HCT116 (cell line): ENCODE data around the gene IL26. TPM values are rescaled to one million over a fixed set of nuclear protein-coding genes. Genes with fewer than 3 reads are reported as not detected.
A peak's percentile ranks its signal among the peaks of the same experiment; 100 is the strongest.

Source experiments
- ATAC-seq: fragments of 200-7000 bp; cut with Tn5 transposase; 2 replicates; pipeline ENCODE4 v1.9.1; 2020; ENCODE audit warnings: mild to moderate bottlenecking, moderate library complexity
- BruUV-seq: library from RNA; stranded (reverse); fragments of 400-500 nt; replicated peaks from 2 replicates; lab custom pipeline; 2021; lab: Mats Ljungman, UMichigan
- CTCF ChIA-PET: fragments of 300-600 bp; sonication (Branson Sonifier 250); formaldehyde crosslinking; loops from one replicate; lab custom pipeline; 2021; ENCODE audit warnings: antibody characterized with exemption; lab: Charles Lee
- POLR2A ChIA-PET: fragments of 300-600, 350-600 bp; sonication (Branson Sonifier 250); formaldehyde crosslinking; loops from one replicate; lab custom pipeline; 2021; ENCODE audit warnings: antibody characterized with exemption; lab: Charles Lee
- RAD21 ChIA-PET, 2 experiments: fragments of 300-600 bp; sonication (Branson Sonifier 250); formaldehyde crosslinking; loops; one replicate each; lab custom pipeline; 2023; ENCODE audit warnings: low total read pairs in 2 of 2; ENCODE audit not compliant: uncharacterized antibody in 2 of 2, unreplicated experiment in 2 of 2, low non-redundant PET in 1 of 2; lab: Charles Lee
- DNase-seq: peaks from one replicate; pipeline ENCODE4 v3.0.0-alpha.2; 2010; ENCODE audit warnings: low read depth, low spot score
- H2AFZ ChIP-seq: fragments of 200-600 bp; shearing (Covaris generic), sonication (generic); 2 replicates; pipeline ENCODE4 v1.6.1; 2017; ENCODE audit warnings: low read depth, mixed run types, mixed read lengths, antibody characterized with exemption, low read length; ENCODE audit not compliant: poor library complexity, severe bottlenecking
- H3K27ac ChIP-seq: 2 replicates; pipeline ENCODE4 v1.5.1; 2012; ENCODE audit warnings: low read depth, low read length
- H3K27me3 ChIP-seq: fragments of 200-600 bp; sonication (generic); 2 replicates; pipeline ENCODE4 v1.6.1; 2016; ENCODE audit warnings: mixed run types, low read length, mixed read lengths; ENCODE audit not compliant: insufficient read depth
- H3K36me3 ChIP-seq, 2 experiments: fragments of 200-500 bp in 1 of 2; fragments of 200-600 bp in 1 of 2; sonication (Bioruptor generic) in 1 of 2; sonication (generic) in 1 of 2; 2 replicates each; pipeline versions ENCODE4 v1.5.1 to v1.6.1; 2014 to 2016; ENCODE audit warnings: low read length in 2 of 2, inconsistent platforms in 1 of 2, mixed read lengths in 1 of 2, mixed run types in 1 of 2; ENCODE audit not compliant: insufficient read depth in 2 of 2, control insufficient read depth in 1 of 2
- H3K4me1 ChIP-seq, 2 experiments: fragments of 200-600 bp in 1 of 2; sonication (generic) in 1 of 2; 2 replicates each; pipeline versions ENCODE4 v1.5.1 to v1.6.1; 2012 to 2017; ENCODE audit warnings: low read length in 2 of 2, inconsistent platforms in 1 of 2, mild to moderate bottlenecking in 1 of 2, mixed read lengths in 1 of 2, mixed run types in 1 of 2, moderate library complexity in 1 of 2; ENCODE audit not compliant: insufficient read depth in 2 of 2, control insufficient read depth in 1 of 2
- H3K4me2 ChIP-seq: fragments of 200-600 bp; sonication (generic); 2 replicates; pipeline ENCODE4 v1.6.1; 2017; ENCODE audit warnings: mixed run types, low read length, mixed read lengths
- H3K4me3 ChIP-seq, 2 experiments: fragments of 200-600 bp in 1 of 2; sonication (generic) in 1 of 2; replicated peaks in 1 of 2; 2 replicates each; pipeline ENCODE4 v1.5.1; 2011 to 2016; ENCODE audit warnings: low read length in 2 of 2, control low read depth in 1 of 2, low read depth in 1 of 2, mild to moderate bottlenecking in 1 of 2, mixed read lengths in 1 of 2, mixed run types in 1 of 2
- H3K79me2 ChIP-seq: fragments of 200-600 bp; sonication (generic); 2 replicates; pipeline ENCODE4 v1.6.1; 2017; ENCODE audit warnings: mild to moderate bottlenecking, mixed run types, low read length, moderate library complexity, mixed read lengths; ENCODE audit not compliant: insufficient read depth
- H3K9ac ChIP-seq: fragments of 200-600 bp; sonication (generic); 2 replicates; pipeline ENCODE4 v1.6.1; 2016; ENCODE audit warnings: low read length, mixed read lengths
- H3K9me2 ChIP-seq: fragments of 200-600 bp; sonication (generic), shearing (Covaris generic); 2 replicates; pipeline ENCODE4 v1.6.1; 2017; ENCODE audit warnings: mixed run types, mild to moderate bottlenecking, moderate library complexity; ENCODE audit not compliant: insufficient read depth
- H3K9me3 ChIP-seq, 2 experiments: fragments of 200-500 bp in 1 of 2; fragments of 200-600 bp in 1 of 2; sonication (Bioruptor generic) in 1 of 2; sonication (generic) in 1 of 2; 2 replicates each; pipeline ENCODE4 v1.6.1; 2014 to 2017; ENCODE audit warnings: low read length in 2 of 2, mixed read lengths in 2 of 2, inconsistent platforms in 1 of 2, low read depth in 1 of 2, mild to moderate bottlenecking in 1 of 2, mixed run types in 1 of 2, moderate library complexity in 1 of 2; ENCODE audit not compliant: control insufficient read depth in 1 of 2, insufficient read depth in 1 of 2
- H4K20me1 ChIP-seq: fragments of 200-600 bp; sonication (generic), shearing (Covaris generic); 2 replicates; pipeline ENCODE4 v1.6.1; 2017; ENCODE audit warnings: mixed run types, mild to moderate bottlenecking, moderate library complexity; ENCODE audit not compliant: insufficient read depth
- CEBPB ChIP-seq: IDR thresholded peaks from 2 replicates; pipeline ENCODE4 v1.6.1; 2012; ENCODE audit warnings: low read depth
- ELF1 ChIP-seq: IDR thresholded peaks from 2 replicates; pipeline ENCODE4 v1.6.1; 2012; ENCODE audit warnings: low read depth, borderline replicate concordance
- EZH2phosphoT487 ChIP-seq: fragments of 200-600 bp; IDR thresholded peaks from 2 replicates; pipeline ENCODE4 v1.6.1; 2018; ENCODE audit warnings: antibody characterized with exemption, borderline replicate concordance
- POLR2A ChIP-seq: IDR thresholded peaks from 2 replicates; pipeline ENCODE4 v1.7.0; 2011; ENCODE audit warnings: borderline replicate concordance; ENCODE audit not compliant: insufficient read depth, insufficient read length; ENCODE audit errors: extremely low read depth
- SIN3A ChIP-seq: IDR thresholded peaks from 2 replicates; pipeline ENCODE4 v1.6.1; 2012; ENCODE audit warnings: low read depth
- SP1 ChIP-seq: IDR thresholded peaks from 2 replicates; pipeline ENCODE4 v1.6.1; 2012; ENCODE audit warnings: low read depth
- TCF7L2 ChIP-seq: IDR thresholded peaks from 2 replicates; pipeline ENCODE4 v1.7.0; 2011; ENCODE audit warnings: borderline replicate concordance, inconsistent platforms; ENCODE audit not compliant: insufficient read depth, insufficient read length; ENCODE audit errors: extremely low read depth
- YY1 ChIP-seq: IDR thresholded peaks from 2 replicates; pipeline ENCODE4 v1.6.1; 2011; ENCODE audit warnings: low read length, low read depth, moderate library complexity, mild to moderate bottlenecking; ENCODE audit not compliant: insufficient replicate concordance; ENCODE audit errors: extremely low read depth
- ZNF274 ChIP-seq: fragments of 200-500 bp; sonication (Bioruptor generic); IDR thresholded peaks from 2 replicates; pipeline ENCODE4 v1.6.1; 2014; ENCODE audit warnings: mild to moderate bottlenecking, low read depth, low read length, inconsistent platforms
- intact Hi-C: fragments of 100-400 bp; cut with micrococcal nuclease; formaldehyde crosslinking; loops from 2 replicates; pipeline ENCODE4 v1.10.0; 2022
- total RNA-seq: library from RNA; stranded (reverse); gene quantifications from one replicate; pipeline ENCODE4 v1.2.1, GENCODE V29; 2021; ENCODE audit not compliant: unreplicated experiment
- TF ChIP-seq, protein P1 (sequence below): IDR thresholded peaks from 2 replicates; pipeline ENCODE4 v1.6.1; 2012

The IL26 gene
- total RNA-seq, 1 experiment from 2014 or later: not detected

DNA sequence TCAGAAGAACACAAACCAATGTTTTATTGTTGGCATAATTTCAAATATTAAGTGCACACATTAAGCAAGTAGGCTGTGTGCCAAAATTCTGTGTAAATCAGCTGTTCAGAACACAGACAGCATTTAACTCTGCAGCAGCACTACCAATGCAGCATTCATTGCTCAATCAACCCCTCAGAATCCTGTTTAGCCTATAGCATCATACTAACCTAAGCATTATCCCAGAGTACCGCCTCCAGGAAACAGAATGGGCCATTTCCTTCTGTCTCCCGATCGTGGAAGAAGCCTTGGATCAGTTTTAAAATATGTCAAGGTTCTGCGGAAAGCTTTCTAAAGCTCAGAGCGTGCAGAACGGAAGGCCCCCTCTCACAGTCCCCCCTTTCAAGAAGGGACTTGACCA, 3.3 kb downstream of the IL26 start:
- ATAC-seq (no peak), DNase-seq (no peak)
- POLR2A ChIA-PET: no interaction called here
- no peaks in the 10 kb centered on the region for H3K36me3 ChIP-seq
- TF ChIP-seq SP1: no peak
- no peak for TF ChIP-seq POLR2A
- TF ChIP-seq CEBPB: no peak
- TF ChIP-seq YY1: no peak
- no peak for TF ChIP-seq TCF7L2
- no peak for TF ChIP-seq ZNF274
- CTCF ChIA-PET: interaction anchor here (0.8 to 3.0 kb wide), 8 partner anchors 10 to 866 kb away, joined by 3 to 25 read pairs (median 4); no protein-coding TSS in a partner anchor
- no peaks in the 10 kb centered on the region for H3K79me2 ChIP-seq
- no TSS peak for BruUV-seq
- H3K9me2 ChIP-seq: no peaks in the 10 kb centered on the region
- intact Hi-C loops: loop anchor here (2.0 to 5.0 kb wide), 2 partner anchors 866 to 935 kb away; no protein-coding TSS in a partner anchor
- no peak overlapping the region for H3K4me3 ChIP-seq
- RAD21 ChIA-PET: no interaction called here
- H3K9me3 ChIP-seq: no peaks in the 10 kb centered on the region
- H4K20me1 ChIP-seq: no peaks in the 10 kb centered on the region
- no peak overlapping the region for H3K27ac ChIP-seq
- H3K4me1 ChIP-seq: peaks cover 0 to 8% of the 10 kb centered on the region in 2 experiments; a peak in 1 of 4 replicates
- H3K9ac ChIP-seq: no peak overlapping the region
- H3K27me3 ChIP-seq: no peaks in the 10 kb centered on the region
- peak overlapping the region; percentile 85 for H2AFZ ChIP-seq
- H3K4me2 ChIP-seq: no peak overlapping the region

DNA sequence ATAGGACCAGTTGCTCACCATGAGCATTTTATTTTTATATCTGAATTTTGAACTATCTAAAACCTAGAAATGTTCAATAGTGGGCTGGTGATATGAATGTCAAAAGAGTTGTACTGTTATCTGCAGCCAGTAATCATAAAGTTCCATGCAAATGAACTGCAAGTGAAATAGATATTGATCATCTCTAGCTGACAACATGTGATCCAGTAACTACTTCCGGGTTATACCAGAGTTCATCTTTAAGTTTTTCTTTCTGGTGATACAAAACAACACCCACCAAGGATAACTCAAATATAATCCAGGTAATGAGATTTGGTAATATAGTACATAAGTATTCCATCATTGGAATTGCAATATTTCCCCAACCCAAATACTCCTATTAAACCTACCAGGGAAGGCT, 4.1 kb downstream of the IL26 start:
- CTCF ChIA-PET: interaction anchor here (3.0 kb wide), 1 partner anchor 96 kb away, joined by 25 read pairs; no protein-coding TSS in a partner anchor
- Histone ChIP-seq H3K36me3 (no peaks in the 10 kb centered on the region), H4K20me1 (no peaks in the 10 kb centered on the region), H3K4me1 (peaks cover 0 to 8% of the 10 kb centered on the region in 2 experiments; a peak in 1 of 4 replicates), H3K27ac (no peak overlapping the region), H3K9me3 (no peaks in the 10 kb centered on the region), H3K79me2 (no peaks in the 10 kb centered on the region), H3K4me2 (no peak overlapping the region), H3K4me3 (no peak overlapping the region), H3K9me2 (no peaks in the 10 kb centered on the region), H3K27me3 (no peaks in the 10 kb centered on the region)
- RAD21 ChIA-PET: no interaction called here
- intact Hi-C loops: loop anchor here (5.0 kb wide), 1 partner anchor 936 kb away; no protein-coding TSS in a partner anchor
- POLR2A ChIA-PET: no interaction called here
- BruUV-seq: no TSS peak
- TF ChIP-seq CEBPB (no peak), ELF1 (no peak), EZH2phosphoT487 (no peak), TCF7L2 (no peak), ZNF274 (no peak), SIN3A (no peak)
- TF ChIP-seq, protein P1, sequence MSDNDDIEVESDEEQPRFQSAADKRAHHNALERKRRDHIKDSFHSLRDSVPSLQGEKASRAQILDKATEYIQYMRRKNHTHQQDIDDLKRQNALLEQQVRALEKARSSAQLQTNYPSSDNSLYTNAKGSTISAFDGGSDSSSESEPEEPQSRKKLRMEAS: no peak
- TF ChIP-seq, all 23 proteins: peak for 0
- Histone ChIP-seq H3K9ac (no peak overlapping the region), H2AFZ (peak overlapping the region; percentile 85)
- ATAC-seq (no peak), DNase-seq (no peak)
